SJCRH30 (cell line): ENCODE measurements around the gene ZNF888. TPM values are rescaled to one million over a fixed set of nuclear protein-coding genes. Genes with fewer than 3 reads are reported as not detected.
A peak's percentile ranks its signal among the peaks of the same experiment; 100 is the strongest.
"Not testable (repeated sequence)": the region's sequence is repeated elsewhere in the genome, so short reads cannot be mapped to it uniquely, and the experiment has no call there.

Experiments
- DNase-seq, 2 experiments: peaks; one replicate each; pipeline ENCODE4 v3.0.0-alpha.2; 2015 to 2020
- H3K27ac ChIP-seq: fragments of 250-450 bp; sonication (Bioruptor Pico); 2 replicates; pipeline ENCODE4 v1.5.1; 2020; ENCODE audit warnings: mild to moderate bottlenecking, moderate library complexity
- H3K27me3 ChIP-seq: fragments of 250-450 bp; sonication (Bioruptor Pico); 2 replicates; pipeline ENCODE4 v1.5.1; 2020; ENCODE audit warnings: mild to moderate bottlenecking, moderate library complexity
- H3K36me3 ChIP-seq: fragments of 250-450 bp; sonication (Bioruptor Pico); 2 replicates; pipeline ENCODE4 v1.5.1; 2020; ENCODE audit warnings: mild to moderate bottlenecking, moderate library complexity
- H3K4me1 ChIP-seq: fragments of 250-450 bp; sonication (Bioruptor Pico); 2 replicates; pipeline ENCODE4 v1.5.1; 2020; ENCODE audit warnings: mild to moderate bottlenecking, moderate library complexity
- H3K4me3 ChIP-seq: fragments of 250-450 bp; sonication (Bioruptor Pico); 2 replicates; pipeline ENCODE4 v1.5.1; 2020; ENCODE audit warnings: mild to moderate bottlenecking, moderate library complexity
- H3K9me3 ChIP-seq: fragments of 250-450 bp; sonication (Bioruptor Pico); replicated peaks from 2 replicates; pipeline ENCODE4 v1.5.1; 2020; ENCODE audit warnings: mild to moderate bottlenecking, moderate library complexity
- total RNA-seq: library from RNA; depleted of rRNA; stranded (reverse); fragments of >200 nt; shearing (Covaris generic); gene quantifications from 2 replicates; pipeline ENCODE4 v1.2.3, GENCODE V29; 2014; rRNA removed

The ZNF888 gene
- total RNA-seq, 1 experiment from 2014 or later = 6.8 TPM

DNA sequence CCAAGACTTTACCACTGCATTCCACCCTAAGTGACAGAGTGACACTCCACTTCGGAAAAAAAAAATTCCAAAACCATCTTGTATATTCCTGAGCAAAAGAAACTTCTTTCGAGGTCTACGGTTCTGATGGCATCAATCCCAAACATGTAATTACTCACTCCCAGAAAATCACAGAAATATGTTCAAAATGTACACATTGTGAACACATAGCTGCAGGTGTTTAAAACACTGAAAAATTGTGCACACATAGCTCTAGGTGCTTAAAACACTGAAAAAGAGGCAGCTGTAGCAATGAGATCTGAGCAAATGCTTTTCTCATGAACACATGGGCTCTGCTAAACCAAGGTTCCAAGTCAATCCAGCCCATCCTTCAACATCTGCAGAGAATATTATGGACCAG is 51.8 kb downstream of the ZNF888 start:
- no peak for DNase-seq
- H3K27ac ChIP-seq = no peak overlapping the region
- H3K36me3 ChIP-seq = no peaks in the 10 kb centered on the region
- H3K9me3 ChIP-seq = no peaks in the 10 kb centered on the region
- no peak overlapping the region for H3K4me3 ChIP-seq
- H3K27me3 ChIP-seq = no peaks in the 10 kb centered on the region
- no peaks in the 10 kb centered on the region for H3K4me1 ChIP-seq

DNA sequence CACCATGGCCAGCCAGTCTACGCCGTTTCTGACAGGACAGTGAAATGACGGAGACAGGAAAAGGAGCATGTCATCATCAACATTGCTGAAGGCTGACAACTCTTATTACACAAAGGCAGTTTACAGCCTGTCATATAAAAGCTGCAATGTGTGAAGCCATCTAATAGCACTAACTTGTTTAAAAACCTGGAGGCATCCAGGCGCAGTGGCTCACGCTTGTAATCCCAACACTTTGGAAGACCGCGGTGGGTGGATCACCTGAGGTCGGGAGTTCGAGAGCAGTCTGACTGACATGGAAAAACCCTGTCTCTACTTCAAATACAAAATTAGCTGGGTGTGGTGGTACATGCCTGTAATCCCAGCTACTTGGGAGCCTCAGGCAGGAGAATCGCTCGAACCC is 55.2 kb downstream of the ZNF888 start:
- H3K4me3 ChIP-seq, H3K27ac ChIP-seq, DNase-seq, H3K9me3 ChIP-seq, H3K36me3 ChIP-seq, H3K27me3 ChIP-seq, H3K4me1 ChIP-seq: not testable (repeated sequence)

DNA sequence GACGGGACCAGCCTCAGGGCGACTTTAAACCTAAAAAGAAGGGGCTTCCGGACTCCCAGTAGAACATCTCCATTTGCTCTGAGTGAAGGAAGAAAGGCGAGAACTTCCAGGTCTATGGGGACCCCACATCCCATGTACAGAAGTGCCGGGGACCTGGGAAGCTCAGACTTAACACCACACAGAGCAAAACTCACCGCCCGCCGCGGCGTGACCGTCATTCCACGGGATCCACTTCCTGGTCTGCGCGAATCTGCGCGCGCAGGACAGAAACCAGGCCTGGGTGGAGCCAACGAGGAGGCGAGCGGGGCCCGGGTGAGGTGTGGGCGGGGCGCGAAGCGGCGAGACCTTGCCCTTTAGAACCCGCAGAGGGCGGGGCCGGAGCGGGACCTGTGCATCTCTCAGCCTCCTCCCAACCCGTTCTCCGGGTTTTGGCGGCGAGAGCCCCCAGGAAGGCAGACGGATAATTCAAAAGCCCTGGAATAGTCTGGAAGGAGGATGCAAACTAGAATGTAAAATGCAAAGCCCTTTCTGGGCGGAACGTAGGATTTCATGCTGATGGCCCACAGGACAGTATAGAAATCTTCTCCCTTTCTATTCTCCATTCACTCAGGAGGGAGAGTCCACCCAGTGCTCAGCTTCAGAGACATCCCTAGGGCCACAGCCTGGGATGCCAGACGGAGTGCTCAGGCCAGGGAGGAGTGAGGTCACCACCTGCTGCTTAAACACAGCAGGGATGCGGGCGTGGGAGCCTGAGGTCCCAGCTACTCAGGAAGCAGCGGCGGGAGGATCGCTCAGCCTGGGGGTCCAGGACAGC is 65.6 kb downstream of the ZNF888 start, which contains the start of gene ZNF468:
Gene ZNF468, minus strand, starts transcription at position 242 of the 814 bp plus-strand sequence. CDS start 3,347 bp downstream, outside the sequence.
- peak; percentile 76 to 78 for DNase-seq
- H3K27ac ChIP-seq = peak within 1 kb of the TSS; percentile 68
- not testable (repeated sequence) for H3K27me3 ChIP-seq, H3K9me3 ChIP-seq, H3K4me1 ChIP-seq, H3K36me3 ChIP-seq
- H3K4me3 ChIP-seq = peak within 1 kb of the TSS; percentile 96

DNA sequence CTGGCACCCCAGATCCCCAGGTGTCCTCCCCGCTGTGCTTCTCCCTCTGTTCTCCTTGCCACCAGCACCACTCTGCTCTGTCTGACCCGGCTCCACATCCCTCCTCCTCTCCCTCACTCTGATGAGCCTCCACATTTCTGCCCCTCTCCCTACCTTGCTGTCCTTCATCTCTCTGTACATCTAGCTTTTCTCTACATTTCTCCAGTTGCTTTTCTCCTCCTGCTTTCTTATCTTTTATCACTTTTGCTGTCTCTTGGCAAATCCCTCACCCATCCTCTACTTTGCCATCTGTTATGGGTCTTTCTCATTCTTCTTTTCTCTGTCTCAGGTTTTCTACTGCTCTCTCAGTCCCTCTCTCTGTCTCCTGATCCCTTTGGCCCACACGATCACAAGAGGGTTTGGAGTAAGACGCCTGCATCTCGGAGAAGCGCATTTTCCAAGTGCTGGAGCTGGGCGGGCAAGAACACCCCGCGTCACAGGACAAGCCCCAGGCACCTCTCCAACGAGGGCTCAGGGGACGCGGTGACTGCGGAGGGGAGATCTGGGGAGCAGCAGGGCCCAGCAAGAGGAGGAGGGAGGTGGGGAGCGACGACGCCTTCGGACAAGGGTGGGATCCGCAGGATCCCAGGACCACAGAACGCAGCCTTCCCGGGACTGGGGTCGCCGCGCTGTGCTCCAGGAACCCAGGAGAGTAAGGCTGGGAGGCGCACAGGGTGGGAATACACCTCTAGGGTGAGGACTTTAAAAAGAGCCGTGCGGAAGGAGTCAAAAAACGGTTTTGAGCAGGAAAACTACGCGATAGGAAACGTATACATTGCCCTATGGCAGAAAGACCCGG is 66.5 kb downstream of the ZNF888 start:
- not testable (repeated sequence) for H3K27me3 ChIP-seq, H3K4me1 ChIP-seq, H3K9me3 ChIP-seq
- Histone ChIP-seq H3K36me3 (peaks cover 17% of the 10 kb centered on the region), H3K27ac (peak overlapping the region; percentile 68), H3K4me3 (peak overlapping the region; percentile 96)
- DNase-seq = peak in 1 of 2 experiments; percentile 11

Other genes with a start within 250 kb of the ZNF888 start
- 9.6 and 12.3 TPM in 2 replicates for gene ZNF611, start 188.4 kb downstream of the ZNF888 start, total RNA-seq
- gene ZNF600, start 136.6 kb downstream of the ZNF888 start, total RNA-seq = 2.5 and 3.3 TPM in 2 replicates
- 23.7 and 27.9 TPM in 2 replicates for gene ZNF28, start 101.8 kb downstream of the ZNF888 start, total RNA-seq
- 25.4 and 29.8 TPM in 2 replicates for gene ZNF468, start 65.8 kb downstream of the ZNF888 start, total RNA-seq
- gene ZNF320, start 25.8 kb downstream of the ZNF888 start, total RNA-seq = 11.4 and 15.3 TPM in 2 replicates
- gene ZNF816, start 39.5 kb upstream of the ZNF888 start, total RNA-seq = 10.4 and 12.3 TPM in 2 replicates
- gene ERVV-1, start 90.5 kb upstream of the ZNF888 start, total RNA-seq = not detected in 2 replicates
- gene ERVV-2, start 121.3 kb upstream of the ZNF888 start, total RNA-seq = not detected in 2 replicates
- 23.0 and 26.9 TPM in 2 replicates for gene ZNF160, start 180.0 kb upstream of the ZNF888 start, total RNA-seq
- 9.0 and 10.6 TPM in 2 replicates for gene ZNF415, start 209.5 kb upstream of the ZNF888 start, total RNA-seq
- gene ZNF347, start 235.6 kb upstream of the ZNF888 start, total RNA-seq = 15.5 and 17.5 TPM in 2 replicates